Activated CD8-positive, alpha-beta memory T cell treated with anti-CD3 and anti-CD28 coated beads for 48 hours (primary cell): Measurements from ENCODE around the gene IFNL1.
"Not testable (repeated sequence)": the region's sequence is repeated elsewhere in the genome, so short reads cannot be mapped to it uniquely, and the experiment has no call there.

Experiments
- DNase-seq, 3 experiments: peaks; one replicate each; pipeline ENCODE4 v3.0.0-alpha.2; 2020; ENCODE audit warnings: low read depth in 2 of 3, low spot score in 2 of 3

The IFNL1 gene

GRCh38 chr19:39296055-39296645 lies at the start of gene IFNL1:
Gene IFNL1 (plus strand): TSS chr19:39296407. CDS start chr19:39296422, 15 bp downstream.
- DNase-seq = no peak

GRCh38 chr19:39246951-39247669 lies 49.1 kb upstream of the IFNL1 start:
- no peak for DNase-seq

- no peak for DNase-seq
Observed at GRCh38 chr19:39247701-39248664, 48.2 kb upstream of the IFNL1 start.

- DNase-seq = no peak
Observed at GRCh38 chr19:39248806-39249205, 47.4 kb upstream of the IFNL1 start, which contains the start of gene IFNL4. Gene IFNL4 (minus strand): TSS chr19:39248856.

- no peak for DNase-seq
Observed at GRCh38 chr19:39251081-39251480, 45.1 kb upstream of the IFNL1 start.

- no peak for DNase-seq
Observed at GRCh38 chr19:39251846-39252245, 44.4 kb upstream of the IFNL1 start.

GRCh38 chr19:39252458-39252857 lies 43.7 kb upstream of the IFNL1 start:
- DNase-seq = no peak

GRCh38 chr19:39253374-39254149 lies 42.6 kb upstream of the IFNL1 start:
- no peak for DNase-seq

- DNase-seq = no peak
Observed at GRCh38 chr19:39254531-39255345, 41.5 kb upstream of the IFNL1 start.

- DNase-seq = no peak
Observed at GRCh38 chr19:39257227-39257626, 39.0 kb upstream of the IFNL1 start.

- DNase-seq = no peak
Observed at GRCh38 chr19:39261704-39262103, 34.5 kb upstream of the IFNL1 start.

- no peak for DNase-seq
Observed at GRCh38 chr19:39262496-39262895, 33.7 kb upstream of the IFNL1 start.

- DNase-seq = no peak
Observed at GRCh38 chr19:39263912-39264305, 32.3 kb upstream of the IFNL1 start.

- no peak for DNase-seq
Observed at GRCh38 chr19:39264306-39265290, 31.6 kb upstream of the IFNL1 start.

- DNase-seq = no peak
Observed at GRCh38 chr19:39265321-39265916, 30.8 kb upstream of the IFNL1 start.

- not testable (repeated sequence) for DNase-seq
Observed at GRCh38 chr19:39268085-39268484, 28.1 kb upstream of the IFNL1 start, which contains the start of gene IFNL2. Gene IFNL2 (plus strand): TSS chr19:39268396. CDS start chr19:39268569, 173 bp downstream.

- DNase-seq = not testable (repeated sequence)
Observed at GRCh38 chr19:39268531-39269223, 27.5 kb upstream of the IFNL1 start.

GRCh38 chr19:39269369-39269768 lies 26.8 kb upstream of the IFNL1 start:
- not testable (repeated sequence) for DNase-seq
